Upper lobe of left lung (tissue), 4 donors: ENCODE measurements around the gene ADAP2.
"Not testable (repeated sequence)": the region's sequence is repeated elsewhere in the genome, so short reads cannot be mapped to it uniquely, and the experiment has no call there.

ENCODE experiments used
- CTCF ChIP-seq, 6 experiments: fragments of 450-650 bp in 4 of 6; fragments of 200-600 bp in 2 of 6; sonication (generic) in 2 of 6; IDR thresholded peaks; one replicate each; pipeline ENCODE4 v1.5.1; 2016 to 2019; ENCODE audit warnings: antibody characterized with exemption in 6 of 6
- EP300 ChIP-seq, 4 donors: sonication (generic); formaldehyde crosslinking; IDR thresholded peaks; one replicate each; pipeline ENCODE4 v1.5.1; 2017; ENCODE audit warnings: antibody characterized with exemption in 4 of 4, control low read depth in 2 of 4

- not testable (repeated sequence) for TF ChIP-seq CTCF, EP300 (IDR thresholded peaks at IDR 0.05)
Measured at GRCh38 chr17:30910151-30910550, 11.6 kb upstream of the ADAP2 start.
